GM03348 (cell line): ENCODE results near the gene TGFBR3L.
"Not testable (repeated sequence)": the region's sequence is repeated elsewhere in the genome, so short reads cannot be mapped to it uniquely, and the experiment has no call there.

Source experiments
- DNase-seq: peaks from one replicate; pipeline ENCODE4 v3.0.0; 2012; ENCODE audit warnings: low spot score

The TGFBR3L gene

GRCh38 chr19:7959211-7959610 is 44.6 kb downstream of the TGFBR3L start:
- no peak for DNase-seq

DNA sequence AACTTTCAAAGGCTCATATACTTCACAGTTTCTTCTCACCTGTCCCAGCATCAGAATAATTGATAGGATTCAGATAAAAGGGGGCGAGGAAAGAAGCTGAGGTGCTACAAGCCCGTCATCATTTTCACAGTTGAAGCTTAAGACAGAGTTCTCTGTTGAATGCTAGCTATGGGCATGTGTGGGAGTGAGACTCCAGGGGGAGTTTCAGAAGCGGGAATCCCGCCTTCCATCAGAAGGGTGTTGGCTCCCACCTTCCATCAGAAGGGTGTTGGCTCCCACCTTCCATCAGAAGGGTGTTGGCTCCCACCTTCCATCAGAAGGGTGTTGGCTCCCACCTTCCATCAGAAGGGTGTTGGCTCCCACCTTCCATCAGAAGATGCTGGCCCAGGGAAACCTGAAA is 46.5 kb downstream of the TGFBR3L start:
- DNase-seq, result not testable (repeated sequence)

GRCh38 chr19:7961920-7962626 is 47.4 kb downstream of the TGFBR3L start:
- no peak for DNase-seq

- no peak for DNase-seq
Measured at GRCh38 chr19:7962644-7963268, 48.1 kb downstream of the TGFBR3L start.

GRCh38 chr19:7963566-7963965 is 48.9 kb downstream of the TGFBR3L start:
- no peak for DNase-seq

GRCh38 chr19:7965259-7965841 is 50.7 kb downstream of the TGFBR3L start:
- DNase-seq, result no peak

- DNase-seq, result no peak
Measured at GRCh38 chr19:7965921-7966665, 51.5 kb downstream of the TGFBR3L start.

DNA sequence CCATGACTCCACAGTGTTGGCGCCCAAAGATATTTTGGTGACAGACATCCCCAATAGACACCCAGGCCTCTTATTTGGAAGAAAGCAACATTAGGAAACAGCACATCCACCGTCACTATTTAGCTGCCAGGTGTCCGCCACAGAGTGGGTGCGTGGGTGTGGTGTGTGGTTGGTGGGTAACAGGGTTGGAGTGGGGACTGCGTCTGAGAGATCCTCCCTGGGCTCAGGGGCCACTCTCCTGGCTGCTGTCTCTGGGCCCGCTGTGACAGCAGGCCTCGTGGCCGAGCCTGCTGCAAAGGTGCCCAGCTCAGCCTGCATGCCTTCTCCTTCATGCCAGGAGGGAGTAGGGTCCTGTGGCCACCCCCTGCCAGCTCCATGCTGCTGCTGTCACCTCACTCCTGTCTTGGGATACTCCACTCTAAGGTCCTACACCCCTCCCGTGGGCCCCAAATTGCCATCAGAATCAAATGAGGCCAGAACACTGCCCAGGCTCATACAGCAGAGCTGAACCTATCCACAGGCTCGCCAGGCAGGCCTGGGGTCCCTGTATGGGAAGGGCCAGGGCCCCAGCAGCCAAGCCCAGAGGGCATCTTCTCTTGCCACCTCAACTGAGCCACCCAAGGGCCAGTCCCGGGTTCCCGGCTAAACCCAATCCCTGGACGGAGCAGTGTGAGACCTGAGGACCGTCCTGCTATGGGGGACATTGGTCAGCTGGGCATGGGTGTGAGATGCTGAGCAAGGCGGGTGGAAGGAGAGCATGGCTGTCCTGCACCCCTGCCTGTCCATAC is 53.6 kb downstream of the TGFBR3L start:
- DNase-seq, result no peak
